SK-N-SH (cell line): Measurements from ENCODE around the gene ZNF576. TPM values are rescaled to one million over a fixed set of nuclear protein-coding genes. Genes with fewer than 3 reads are reported as not detected.

Source experiments
- CTCF ChIA-PET: fragments of 300-600, 350-600 bp; formaldehyde crosslinking; extraction: SDS; loops from one replicate; lab custom pipeline; 2021; lab: Yijun Ruan, JAX
- POLR2A ChIA-PET: fragments of 350-600 bp; sonication (Branson Sonifier 250); formaldehyde crosslinking; extraction: SDS; loops from one replicate; lab custom pipeline; 2020; ENCODE audit warnings: antibody characterized with exemption, inconsistent platforms; lab: Yijun Ruan, JAX
- DNase-seq: peaks from one replicate; pipeline ENCODE4 v3.0.0; 2012
- H2AFZ ChIP-seq: fragments of 200-600 bp; sonication (generic); 2 replicates; pipeline ENCODE4 v1.8.1; 2016; ENCODE audit warnings: antibody characterized with exemption, mild to moderate bottlenecking, low read depth
- H3F3A ChIP-seq: fragments of 200-600 bp; sonication (generic); replicated peaks from 2 replicates; pipeline ENCODE3; 2016; ENCODE audit warnings: antibody characterized with exemption, mild to moderate bottlenecking; ENCODE audit not compliant: insufficient read depth
- H3K27ac ChIP-seq, 2 experiments: fragments of 200-500 bp in 1 of 2; fragments of 200-600 bp in 1 of 2; sonication (Bioruptor generic) in 1 of 2; sonication (generic), shearing (Covaris generic) in 1 of 2; 2 replicates each; pipeline versions ENCODE4 v1.5.1 to v1.6.1; 2014 to 2016; ENCODE audit warnings: low read depth in 2 of 2, inconsistent platforms in 1 of 2, low read length in 1 of 2, mild to moderate bottlenecking in 1 of 2, mixed read lengths in 1 of 2
- H3K27me3 ChIP-seq: fragments of 200-600 bp; sonication (generic), shearing (Covaris generic); 2 replicates; pipeline ENCODE4 v1.6.1; 2016; ENCODE audit warnings: mixed run types; ENCODE audit not compliant: insufficient read depth
- H3K36me3 ChIP-seq, 2 experiments: fragments of 200-500 bp in 1 of 2; fragments of 200-600 bp in 1 of 2; sonication (Bioruptor generic) in 1 of 2; sonication (generic) in 1 of 2; replicated peaks in 1 of 2; 2 replicates each; pipeline versions ENCODE3 to v1.5.1; 2014 to 2016; ENCODE audit warnings: low read length in 1 of 2, mild to moderate bottlenecking in 1 of 2; ENCODE audit not compliant: insufficient read depth in 2 of 2, control insufficient read depth in 1 of 2
- H3K4me1 ChIP-seq, 2 experiments: fragments of 200-500 bp in 1 of 2; fragments of 200-600 bp in 1 of 2; sonication (Bioruptor generic) in 1 of 2; sonication (generic), shearing (Covaris generic) in 1 of 2; 2 replicates each; pipeline versions ENCODE4 v1.5.1 to v1.6.1; 2014 to 2016; ENCODE audit warnings: low read depth in 1 of 2, low read length in 1 of 2, mixed run types in 1 of 2; ENCODE audit not compliant: insufficient read depth in 2 of 2, control insufficient read depth in 1 of 2
- H3K4me2 ChIP-seq: fragments of 200-600 bp; sonication (generic), shearing (Covaris generic); 2 replicates; pipeline ENCODE4 v1.6.1; 2017; ENCODE audit warnings: mixed run types
- H3K4me3 ChIP-seq, 2 experiments: fragments of 200-500 bp in 1 of 2; fragments of 200-600 bp in 1 of 2; sonication (Bioruptor generic) in 1 of 2; sonication (generic), shearing (Covaris generic) in 1 of 2; 2 replicates each; pipeline versions ENCODE4 v1.5.1 to v1.8.1; 2014 to 2016; ENCODE audit warnings: low read depth in 2 of 2, inconsistent platforms in 1 of 2, low read length in 1 of 2, mild to moderate bottlenecking in 1 of 2, mixed read lengths in 1 of 2, moderate library complexity in 1 of 2
- H3K79me2 ChIP-seq: fragments of 200-600 bp; sonication (generic); 2 replicates; pipeline ENCODE4 v1.8.1; 2017; ENCODE audit warnings: mild to moderate bottlenecking; ENCODE audit not compliant: insufficient read depth
- H3K9ac ChIP-seq: fragments of 200-600 bp; sonication (generic); 2 replicates; pipeline ENCODE4 v1.6.1; 2017; ENCODE audit warnings: mixed run types
- H3K9me2 ChIP-seq: fragments of 200-600 bp; sonication (generic); 2 replicates; pipeline ENCODE4 v1.6.1; 2017; ENCODE audit warnings: mixed run types
- H3K9me3 ChIP-seq: fragments of 200-600 bp; sonication (generic); 2 replicates; pipeline ENCODE4 v1.6.1; 2017; ENCODE audit warnings: mixed run types, mild to moderate bottlenecking, moderate library complexity
- H4K20me1 ChIP-seq: fragments of 200-600 bp; sonication (generic); 2 replicates; pipeline ENCODE4 v1.6.1; 2017; ENCODE audit warnings: mild to moderate bottlenecking, mixed run types; ENCODE audit not compliant: insufficient read depth
- FOXJ3 ChIP-seq: sonication (generic); formaldehyde crosslinking; IDR thresholded peaks from 2 replicates; pipeline ENCODE4 v1.5.1; 2020; ENCODE audit warnings: mild to moderate bottlenecking, missing genetic modification reagents
- IRF3 ChIP-seq: fragments of 150-350 bp; IDR thresholded peaks from 2 replicates; pipeline ENCODE4 v1.6.1; 2016; ENCODE audit warnings: mild to moderate bottlenecking, low read depth, low read length
- MXI1 ChIP-seq: IDR thresholded peaks from 2 replicates; pipeline ENCODE4 v1.6.1; 2012; ENCODE audit warnings: mild to moderate bottlenecking, low read depth, low read length, improper control_type of control experiment
- NRF1 ChIP-seq: IDR thresholded peaks from 2 replicates; pipeline ENCODE4 v1.6.1; 2012; ENCODE audit warnings: low read depth, mild to moderate bottlenecking, low read length
- POLR2AphosphoS5 ChIP-seq: IDR thresholded peaks from 2 replicates; pipeline ENCODE4 v1.6.1; 2012; ENCODE audit warnings: low read depth, low read length
- RAD21 ChIP-seq: IDR thresholded peaks from 2 replicates; pipeline ENCODE4 v1.6.1; 2012; ENCODE audit warnings: mild to moderate bottlenecking, low read length
- RFX5 ChIP-seq: IDR thresholded peaks from 2 replicates; pipeline ENCODE4 v1.6.1; 2012; ENCODE audit warnings: mild to moderate bottlenecking, improper control_type of control experiment, low read length
- SMC3 ChIP-seq: IDR thresholded peaks from 2 replicates; pipeline ENCODE4 v1.6.1; 2012; ENCODE audit warnings: low read depth, low read length, improper control_type of control experiment
- TAF1 ChIP-seq: IDR thresholded peaks from 2 replicates; pipeline ENCODE4 v1.6.1; 2012; ENCODE audit warnings: low read depth, mild to moderate bottlenecking, low read length, moderate library complexity, borderline replicate concordance
- TCF12 ChIP-seq: IDR thresholded peaks from 2 replicates; pipeline ENCODE4 v1.4.0; 2012
- YY1 ChIP-seq: IDR thresholded peaks from 2 replicates; pipeline ENCODE4 v1.4.0; 2012; ENCODE audit warnings: low read depth, mild to moderate bottlenecking
- WGBS: methylation state at CpG from one replicate; pipeline ENCODE4 v1.1.6; 2017; ENCODE audit warnings: low lambda C conversion rate; 5-methylcytosine and 5-hydroxymethylcytosine counted together
- polyA plus RNA-seq, 3 experiments: library from polyadenylated mRNA; depleted of rRNA; stranded (reverse); fragments of >200 nt; gene quantifications; 2 replicates each; pipeline ENCODE4 v1.2.3, GENCODE V29; 2012
- TF ChIP-seq, protein P1 (sequence below): fragments of 200-600 bp; sonication (generic); IDR thresholded peaks from 2 replicates; pipeline ENCODE4 v1.6.1; 2017; ENCODE audit warnings: antibody characterized with exemption, mild to moderate bottlenecking, moderate library complexity
- TF ChIP-seq, protein P2 (sequence below): IDR thresholded peaks from 2 replicates; pipeline ENCODE4 v1.4.0; 2012; ENCODE audit warnings: low read depth, borderline replicate concordance

The ZNF576 gene
- polyA plus RNA-seq, 1 of the 3 experiments (the other 2 are of a cell fraction): 12.8 TPM

DNA sequence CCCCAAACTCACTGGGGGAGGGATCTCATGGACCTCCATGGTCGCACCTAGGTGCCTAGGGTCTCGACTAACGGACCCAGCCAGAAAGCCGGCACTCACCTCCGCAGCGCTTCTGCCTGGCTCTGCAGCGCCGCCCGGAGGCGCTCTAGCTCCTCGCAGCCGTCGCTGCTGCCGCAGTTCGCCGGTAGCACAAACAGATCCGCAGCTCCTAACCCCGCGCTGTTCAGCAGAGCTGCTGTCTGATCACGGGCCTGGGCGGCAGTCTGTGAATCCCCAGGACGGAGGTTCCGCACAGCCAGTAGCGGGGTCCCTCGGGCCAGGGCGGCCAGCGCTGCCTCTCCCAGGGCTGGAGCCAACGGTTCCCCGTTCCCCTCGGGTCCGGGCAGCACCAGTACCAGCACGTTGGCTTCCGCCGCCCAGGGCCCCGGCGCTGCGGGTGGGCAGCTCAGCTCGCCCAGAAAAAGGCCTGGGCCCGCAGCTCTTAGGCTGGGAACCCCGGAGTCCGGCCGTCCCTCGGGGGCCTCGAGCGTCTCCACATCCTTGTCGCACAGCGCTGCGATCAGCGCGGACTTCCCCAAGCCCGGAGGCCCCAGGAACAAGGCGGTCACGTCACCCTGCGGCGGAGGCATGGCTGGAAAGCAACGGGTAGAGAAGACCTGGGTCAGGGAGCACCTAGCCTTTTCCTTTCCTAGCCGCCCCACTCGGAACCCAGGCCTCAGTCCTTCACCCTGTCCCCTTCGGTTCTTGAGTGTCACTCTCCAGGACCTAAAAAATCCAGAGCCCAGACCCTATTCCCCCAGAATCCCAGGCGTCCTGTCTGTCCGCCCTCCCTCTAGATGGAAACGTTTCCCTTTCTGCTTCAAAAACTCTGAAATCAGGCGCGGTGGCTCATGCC lies 1.4 kb upstream of the ZNF576 start:
- CTCF ChIA-PET: interaction anchor here (0.6 to 6.6 kb wide), 35 partner anchors 9 to 215 kb away, joined by 3 to 104 read pairs (median 6); partner anchors contain the start of genes PHLDB3, PINLYP, XRCC1 and ZNF575

More for the DNA sequence above, 1.4 kb upstream of the ZNF576 start:
- POLR2A ChIA-PET: interaction anchor here (0.6 to 1.1 kb wide), 3 partner anchors 11 to 61 kb away, joined by 3 to 4 read pairs (median 3); partner anchors contain the start of gene ZNF575
- Histone ChIP-seq H3F3A (peaks cover 12% of the 10 kb centered on the region), H3K4me2 (peak overlapping the region; percentile 99), H2AFZ (0 out of 2 replicates have a peak overlapping the region, but pooled peaks have one; percentile 60), H3K9ac (peak overlapping the region; percentile 85), H3K4me1 (peaks cover 8 to 22% of the 10 kb centered on the region in 2 experiments; a peak in 2 of 4 replicates), H3K79me2 (peaks cover 80% of the 10 kb centered on the region), H3K9me2 (no peaks in the 10 kb centered on the region), H3K36me3 (peaks cover 25 to 38% of the 10 kb centered on the region in 2 experiments), H3K27me3 (no peaks in the 10 kb centered on the region), H3K27ac (peak overlapping the region; percentile 59 to 81), H3K9me3 (no peaks in the 10 kb centered on the region), H3K4me3 (peak overlapping the region; percentile 72 to 98), H4K20me1 (peaks cover 9% of the 10 kb centered on the region; the same call in 1 of the 2 replicates)
- TF ChIP-seq POLR2AphosphoS5 (no peak), YY1 (no peak), MXI1 (peak; percentile 19; the same call in 1 of the 2 replicates), TCF12 (no peak), SMC3 (peak; percentile 66), IRF3 (no peak), TAF1 (no peak; the same call in 1 of the 2 replicates), RFX5 (no peak), NRF1 (no peak), FOXJ3 (no peak), RAD21 (peak; percentile 80)
- TF ChIP-seq, protein P1, sequence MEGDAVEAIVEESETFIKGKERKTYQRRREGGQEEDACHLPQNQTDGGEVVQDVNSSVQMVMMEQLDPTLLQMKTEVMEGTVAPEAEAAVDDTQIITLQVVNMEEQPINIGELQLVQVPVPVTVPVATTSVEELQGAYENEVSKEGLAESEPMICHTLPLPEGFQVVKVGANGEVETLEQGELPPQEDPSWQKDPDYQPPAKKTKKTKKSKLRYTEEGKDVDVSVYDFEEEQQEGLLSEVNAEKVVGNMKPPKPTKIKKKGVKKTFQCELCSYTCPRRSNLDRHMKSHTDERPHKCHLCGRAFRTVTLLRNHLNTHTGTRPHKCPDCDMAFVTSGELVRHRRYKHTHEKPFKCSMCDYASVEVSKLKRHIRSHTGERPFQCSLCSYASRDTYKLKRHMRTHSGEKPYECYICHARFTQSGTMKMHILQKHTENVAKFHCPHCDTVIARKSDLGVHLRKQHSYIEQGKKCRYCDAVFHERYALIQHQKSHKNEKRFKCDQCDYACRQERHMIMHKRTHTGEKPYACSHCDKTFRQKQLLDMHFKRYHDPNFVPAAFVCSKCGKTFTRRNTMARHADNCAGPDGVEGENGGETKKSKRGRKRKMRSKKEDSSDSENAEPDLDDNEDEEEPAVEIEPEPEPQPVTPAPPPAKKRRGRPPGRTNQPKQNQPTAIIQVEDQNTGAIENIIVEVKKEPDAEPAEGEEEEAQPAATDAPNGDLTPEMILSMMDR: peak; percentile 87
- TF ChIP-seq, protein P2, sequence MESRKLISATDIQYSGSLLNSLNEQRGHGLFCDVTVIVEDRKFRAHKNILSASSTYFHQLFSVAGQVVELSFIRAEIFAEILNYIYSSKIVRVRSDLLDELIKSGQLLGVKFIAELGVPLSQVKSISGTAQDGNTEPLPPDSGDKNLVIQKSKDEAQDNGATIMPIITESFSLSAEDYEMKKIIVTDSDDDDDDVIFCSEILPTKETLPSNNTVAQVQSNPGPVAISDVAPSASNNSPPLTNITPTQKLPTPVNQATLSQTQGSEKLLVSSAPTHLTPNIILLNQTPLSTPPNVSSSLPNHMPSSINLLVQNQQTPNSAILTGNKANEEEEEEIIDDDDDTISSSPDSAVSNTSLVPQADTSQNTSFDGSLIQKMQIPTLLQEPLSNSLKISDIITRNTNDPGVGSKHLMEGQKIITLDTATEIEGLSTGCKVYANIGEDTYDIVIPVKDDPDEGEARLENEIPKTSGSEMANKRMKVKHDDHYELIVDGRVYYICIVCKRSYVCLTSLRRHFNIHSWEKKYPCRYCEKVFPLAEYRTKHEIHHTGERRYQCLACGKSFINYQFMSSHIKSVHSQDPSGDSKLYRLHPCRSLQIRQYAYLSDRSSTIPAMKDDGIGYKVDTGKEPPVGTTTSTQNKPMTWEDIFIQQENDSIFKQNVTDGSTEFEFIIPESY: no peak
- peak; percentile 76 for DNase-seq
- WGBS: 8% methylated on average over 41 of the region's 64 CpGs
